Spinal cord (tissue), 10 donors: ENCODE results near the gene FIGLA. TPM values are rescaled to one million over a fixed set of nuclear protein-coding genes. Genes with fewer than 3 reads are reported as not detected.

Experiments
- DNase-seq, 6 donors: peaks; one replicate each; pipeline versions ENCODE4 v3.0.0 to v3.0.0-alpha.2; 2013 to 2015; ENCODE audit warnings: low spot score in 6 of 6, low read depth in 4 of 6
- H3K27ac ChIP-seq: one replicate; pipeline ENCODE4 v1.5.1; 2013; ENCODE audit warnings: low read depth, low read length, control low read depth
- H3K27me3 ChIP-seq: one replicate; pipeline ENCODE4 v1.6.1; 2013; ENCODE audit warnings: low read length; ENCODE audit not compliant: control insufficient read depth, insufficient read depth
- H3K36me3 ChIP-seq: one replicate; pipeline ENCODE4 v1.6.1; 2013; ENCODE audit warnings: low read length; ENCODE audit not compliant: control insufficient read depth, insufficient read depth
- H3K4me1 ChIP-seq: one replicate; pipeline ENCODE4 v1.6.1; 2013; ENCODE audit warnings: low read length; ENCODE audit not compliant: control insufficient read depth, insufficient read depth
- H3K4me3 ChIP-seq: one replicate; pipeline ENCODE4 v1.5.1; 2013; ENCODE audit warnings: low read depth, low read length, control low read depth
- H3K9me3 ChIP-seq: one replicate; pipeline ENCODE4 v1.6.1; 2013; ENCODE audit warnings: low read length; ENCODE audit not compliant: control insufficient read depth, insufficient read depth
- WGBS: methylation state at CpG from one replicate; pipeline ENCODE4 v1.1.5; 2013; ENCODE audit warnings: missing lambda C conversion rate; ENCODE audit not compliant: insufficient coverage; 5-methylcytosine and 5-hydroxymethylcytosine counted together
- polyA plus RNA-seq, 2 donors: library from polyadenylated mRNA; unstranded; fragments of 120-200 nt; gene quantifications; one replicate each; pipeline ENCODE4 v1.2.1, GENCODE V29; 2013; ENCODE audit not compliant: insufficient read length in 2 of 2
- total RNA-seq, 2 donors: library from RNA; depleted of rRNA in 1 of 2; stranded (reverse); fragments of 120-200 nt in 1 of 2; fragments of >200 nt in 1 of 2; gene quantifications; one replicate each; pipeline versions ENCODE4 v1.2.3 to v1.2.4, GENCODE V29; 2013 to 2014
- donor health status: healthy.

FIGLA gene
- total and polyA plus RNA-seq, 4 donors: not detected

GRCh38 chr2:70797506-70797905 is 7.1 kb upstream of the FIGLA start:
- H3K27me3 ChIP-seq: peaks cover 2% of the 10 kb centered on the region

GRCh38 chr2:70796262-70796661 is 5.8 kb upstream of the FIGLA start:
- no peaks in the 10 kb centered on the region for H3K9me3 ChIP-seq
- 50% methylated on average over 1 of the region's 1 CpG for WGBS
- no peaks in the 10 kb centered on the region for H3K4me1 ChIP-seq
- DNase-seq: no peak
- H3K27ac ChIP-seq: no peak overlapping the region
- no peak overlapping the region for H3K4me3 ChIP-seq
- H3K36me3 ChIP-seq: no peaks in the 10 kb centered on the region
- peaks cover 12% of the 10 kb centered on the region for H3K27me3 ChIP-seq

More at GRCh38 chr2:70797506-70797905, 7.1 kb upstream of the FIGLA start:
- Histone ChIP-seq H3K36me3 (no peaks in the 10 kb centered on the region), H3K4me3 (no peak overlapping the region), H3K27ac (no peak overlapping the region), H3K4me1 (no peaks in the 10 kb centered on the region), H3K9me3 (no peaks in the 10 kb centered on the region)
- WGBS: 17% methylated on average over 1 of the region's 2 CpGs
- no peak for DNase-seq

GRCh38 chr2:70795164-70795995 is 4.9 kb upstream of the FIGLA start:
- Histone ChIP-seq H3K9me3 (no peaks in the 10 kb centered on the region), H3K4me1 (peaks cover 4% of the 10 kb centered on the region), H3K27ac (no peak overlapping the region), H3K36me3 (no peaks in the 10 kb centered on the region), H3K27me3 (peaks cover 20% of the 10 kb centered on the region), H3K4me3 (no peak overlapping the region)
- DNase-seq: no peak
- 63% methylated on average over 1 of the region's 4 CpGs for whole genome bisulfite sequencing

- Histone ChIP-seq H3K4me3 (no peak overlapping the region), H3K27me3 (peaks cover 36% of the 10 kb centered on the region), H3K9me3 (no peaks in the 10 kb centered on the region), H3K4me1 (peaks cover 15% of the 10 kb centered on the region), H3K36me3 (no peaks in the 10 kb centered on the region), H3K27ac (no peak overlapping the region)
- no peak for DNase-seq
- WGBS: no CpG with 5 or more reads among the region's 2 CpGs
Measured at GRCh38 chr2:70793450-70793849, 3.0 kb upstream of the FIGLA start.

- WGBS: 4% methylated on average over 26 of the region's 33 CpGs
- Histone ChIP-seq H3K27ac (no peak overlapping the region), H3K36me3 (no peaks in the 10 kb centered on the region), H3K27me3 (peaks cover 50% of the 10 kb centered on the region), H3K4me3 (peak overlapping the region; percentile 24), H3K4me1 (peaks cover 15% of the 10 kb centered on the region), H3K9me3 (no peaks in the 10 kb centered on the region)
- DNase-seq: peak in 5 of 6 donors; percentile 52 to 93 (median 64)
Measured at GRCh38 chr2:70789304-70790135, 923 bp downstream of the FIGLA start.

GRCh38 chr2:70785137-70785911 is 5.1 kb downstream of the FIGLA start:
- Histone ChIP-seq H3K36me3 (no peaks in the 10 kb centered on the region), H3K27ac (no peak overlapping the region), H3K9me3 (no peaks in the 10 kb centered on the region), H3K4me1 (peaks cover 10% of the 10 kb centered on the region), H3K4me3 (no peak overlapping the region), H3K27me3 (peaks cover 29% of the 10 kb centered on the region)
- peak in 4 of 6 donors; percentile 46 to 87 (median 60) for DNase-seq
- 0% methylated on average over 1 of the region's 7 CpGs for whole genome bisulfite sequencing

GRCh38 chr2:70784320-70784719 is 6.1 kb downstream of the FIGLA start:
- H3K4me3 ChIP-seq: no peak overlapping the region
- H3K9me3 ChIP-seq: no peaks in the 10 kb centered on the region
- peaks cover 19% of the 10 kb centered on the region for H3K27me3 ChIP-seq
- no peak for DNase-seq
- H3K4me1 ChIP-seq: peaks cover under 1% of the 10 kb centered on the region
- 88% methylated on average over 1 of the region's 2 CpGs for WGBS
- no peak overlapping the region for H3K27ac ChIP-seq
- H3K36me3 ChIP-seq: no peaks in the 10 kb centered on the region

GRCh38 chr2:70779911-70780545 is 10.4 kb downstream of the FIGLA start:
- Histone ChIP-seq H3K36me3 (no peaks in the 10 kb centered on the region), H3K27ac (no peak overlapping the region), H3K27me3 (peaks cover 2% of the 10 kb centered on the region), H3K4me1 (no peaks in the 10 kb centered on the region), H3K4me3 (no peak overlapping the region), H3K9me3 (no peaks in the 10 kb centered on the region)
- 81% methylated on average over 6 of the region's 8 CpGs for WGBS
- DNase-seq: no peak

GRCh38 chr2:70779491-70779890 is 11.0 kb downstream of the FIGLA start:
- peaks cover 2% of the 10 kb centered on the region for H3K27me3 ChIP-seq
- no peaks in the 10 kb centered on the region for H3K4me1 ChIP-seq
- H3K4me3 ChIP-seq: no peak overlapping the region
- no peak for DNase-seq
- 83% methylated on average over 1 of the region's 3 CpGs for WGBS
- H3K27ac ChIP-seq: no peak overlapping the region
- no peaks in the 10 kb centered on the region for H3K9me3 ChIP-seq
- H3K36me3 ChIP-seq: no peaks in the 10 kb centered on the region
